GM21786 (cell line): ENCODE results near the gene REC114.
"Not testable (repeated sequence)": the region's sequence is repeated elsewhere in the genome, so short reads cannot be mapped to it uniquely, and the experiment has no call there.

Source experiments
- ATAC-seq: cut with Tn5 transposase; IDR thresholded peaks from one replicate; pipeline ENCODE4 v1.9.1; 2021; ENCODE audit not compliant: unreplicated experiment

Gene REC114

GRCh38 chr15:73454096-73454495 lies 11.1 kb downstream of the REC114 start:
- no peak for ATAC-seq

GRCh38 chr15:73455876-73456275 lies 12.9 kb downstream of the REC114 start:
- no peak for ATAC-seq

- no peak for ATAC-seq
These were observed 14.4 kb downstream of the REC114 start for GRCh38 chr15:73457334-73457733.

- ATAC-seq: no peak
These were observed 17.7 kb downstream of the REC114 start for GRCh38 chr15:73460662-73461061.

GRCh38 chr15:73464602-73465001 lies 21.6 kb downstream of the REC114 start:
- no peak for ATAC-seq

- ATAC-seq: no peak
These were observed 24.8 kb downstream of the REC114 start for GRCh38 chr15:73467758-73468157.

- ATAC-seq: no peak
These were observed 31.8 kb downstream of the REC114 start for GRCh38 chr15:73474785-73475184.

- no peak for ATAC-seq
These were observed 33.8 kb downstream of the REC114 start for GRCh38 chr15:73476704-73477216.

- no peak for ATAC-seq
These were observed 37.1 kb downstream of the REC114 start for GRCh38 chr15:73480050-73480449.

- no peak for ATAC-seq
These were observed 39.2 kb downstream of the REC114 start for GRCh38 chr15:73482166-73482565.

GRCh38 chr15:73483053-73483452 lies 40.1 kb downstream of the REC114 start:
- ATAC-seq: no peak

GRCh38 chr15:73485372-73485771 lies 42.4 kb downstream of the REC114 start:
- no peak for ATAC-seq

GRCh38 chr15:73485885-73486284 lies 42.9 kb downstream of the REC114 start:
- ATAC-seq: not testable (repeated sequence)

- no peak for ATAC-seq
These were observed 45.7 kb downstream of the REC114 start for GRCh38 chr15:73488698-73489097.

- no peak for ATAC-seq
These were observed 51.0 kb downstream of the REC114 start for GRCh38 chr15:73493922-73494321.

- ATAC-seq: no peak
These were observed 52.2 kb downstream of the REC114 start for GRCh38 chr15:73495181-73495580.

GRCh38 chr15:73500696-73501095 lies 57.7 kb downstream of the REC114 start:
- ATAC-seq: no peak

- no peak for ATAC-seq
These were observed 61.9 kb downstream of the REC114 start for GRCh38 chr15:73504885-73505284.

- no peak for ATAC-seq
These were observed 72.6 kb downstream of the REC114 start for GRCh38 chr15:73515527-73515926.

- no peak for ATAC-seq
These were observed 74.6 kb downstream of the REC114 start for GRCh38 chr15:73517566-73517965.

- ATAC-seq: no peak
These were observed 75.4 kb downstream of the REC114 start for GRCh38 chr15:73518180-73518862.

- ATAC-seq: no peak
These were observed 76.1 kb downstream of the REC114 start for GRCh38 chr15:73518876-73519733.
